Stimulated activated CD4-positive, alpha-beta T cell treated with anti-CD3 and anti-CD28 coated beads, Interleukin-12 subunit alpha, Interleukin-12 subunit beta, amount 100 ng/mL, for 4 hours (primary cell): ENCODE results near the gene PRAC1.
"Not testable (repeated sequence)": the region's sequence is repeated elsewhere in the genome, so short reads cannot be mapped to it uniquely, and the experiment has no call there.

Experiments
- DNase-seq: peaks from one replicate; pipeline ENCODE4 v3.0.0-alpha.2; 2020

Gene PRAC1

GRCh38 chr17:48725288-48726064 is 3.2 kb upstream of the PRAC1 start:
- no peak for DNase-seq

- DNase-seq, result no peak
These were observed 2.6 kb upstream of the PRAC1 start for GRCh38 chr17:48725004-48725287.

- DNase-seq, result peak; percentile 77
These were observed 2.1 kb upstream of the PRAC1 start for GRCh38 chr17:48724251-48725003.

GRCh38 chr17:48723423-48724250 is 1.3 kb upstream of the PRAC1 start:
- no peak for DNase-seq

- DNase-seq, result no peak
These were observed 651 bp upstream of the PRAC1 start, which contains the start of gene PRAC2 for GRCh38 chr17:48722915-48723422. TSS of gene PRAC2 (plus strand) at chr17:48723185. CDS start at chr17:48724411, 1,226 bp downstream.

- DNase-seq, result no peak
These were observed 1.3 kb downstream of the PRAC1 start for GRCh38 chr17:48721009-48721402.

GRCh38 chr17:48720266-48721008 is 1.9 kb downstream of the PRAC1 start:
- DNase-seq, result no peak

- no peak for DNase-seq
These were observed 2.6 kb downstream of the PRAC1 start for GRCh38 chr17:48719642-48720265.

GRCh38 chr17:48718761-48719641 is 3.3 kb downstream of the PRAC1 start:
- no peak for DNase-seq

- DNase-seq, result no peak
These were observed 4.0 kb downstream of the PRAC1 start for GRCh38 chr17:48718227-48718760.

- DNase-seq, result no peak
These were observed 4.7 kb downstream of the PRAC1 start for GRCh38 chr17:48717367-48718226.

GRCh38 chr17:48716549-48716948 is 5.8 kb downstream of the PRAC1 start:
- not testable (repeated sequence) for DNase-seq

- DNase-seq, result no peak
These were observed 6.6 kb downstream of the PRAC1 start for GRCh38 chr17:48715496-48716399.

- no peak for DNase-seq
These were observed 11.2 kb downstream of the PRAC1 start for GRCh38 chr17:48711128-48711527.

GRCh38 chr17:48704361-48705248 is 17.7 kb downstream of the PRAC1 start:
- no peak for DNase-seq

GRCh38 chr17:48701864-48702532 is 20.3 kb downstream of the PRAC1 start:
- DNase-seq, result no peak

- no peak for DNase-seq
These were observed 29.1 kb downstream of the PRAC1 start for GRCh38 chr17:48693178-48693577.
